Duodenal mucosa (tissue), 2 donors: Measurements from ENCODE around the gene RAPGEF1.

Experiments
- H3K27ac ChIP-seq: one replicate; pipeline ENCODE4 v1.7.0; 2013; ENCODE audit warnings: low read depth, low read length
- H3K27me3 ChIP-seq, 2 donors: one replicate each; pipeline ENCODE4 v1.7.0; 2013; ENCODE audit warnings: low read length in 2 of 2, control low read depth in 1 of 2; ENCODE audit not compliant: insufficient read depth in 2 of 2, control insufficient read depth in 1 of 2
- H3K36me3 ChIP-seq, 2 donors: one replicate each; pipeline ENCODE4 v1.7.0; 2013; ENCODE audit warnings: low read length in 2 of 2, control low read depth in 1 of 2; ENCODE audit not compliant: insufficient read depth in 2 of 2, control insufficient read depth in 1 of 2
- H3K4me1 ChIP-seq, 2 donors: one replicate each; pipeline ENCODE4 v1.7.0; 2013; ENCODE audit warnings: low read length in 2 of 2, control low read depth in 1 of 2; ENCODE audit not compliant: insufficient read depth in 2 of 2, control insufficient read depth in 1 of 2
- H3K4me3 ChIP-seq, 2 donors: one replicate each; pipeline ENCODE4 v1.7.0; 2013; ENCODE audit warnings: low read length in 2 of 2, low read depth in 1 of 2
- H3K9ac ChIP-seq, 2 donors: one replicate each; pipeline ENCODE4 v1.7.0; 2013; ENCODE audit warnings: low read length in 2 of 2, low read depth in 1 of 2
- H3K9me3 ChIP-seq, 2 donors: one replicate each; pipeline ENCODE4 v1.7.0; 2013; ENCODE audit warnings: low read length in 2 of 2, control low read depth in 1 of 2; ENCODE audit not compliant: control insufficient read depth in 1 of 2

Gene RAPGEF1

DNA sequence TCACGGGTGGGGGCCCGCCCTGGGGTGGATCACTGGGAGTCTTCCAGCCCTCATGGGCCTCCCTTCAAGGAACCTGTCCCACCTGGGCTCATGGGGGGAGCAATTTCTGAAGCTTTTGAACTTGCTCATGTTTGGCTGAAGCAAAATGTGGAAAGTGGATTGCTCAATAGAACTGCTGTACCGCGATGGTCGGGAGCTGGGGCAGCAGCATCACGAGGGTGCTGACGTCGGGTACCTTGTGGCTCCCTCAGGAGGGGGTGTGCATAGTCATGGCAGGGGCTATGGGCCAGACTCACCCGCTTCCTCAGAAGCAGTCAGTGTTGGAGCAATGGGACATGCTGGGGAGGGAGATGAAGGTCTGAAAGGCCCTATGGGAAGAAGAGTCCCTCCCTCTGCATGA is 136.7 kb downstream of the RAPGEF1 start:
- no peak overlapping the region for H3K27ac ChIP-seq
- no peaks in the 10 kb centered on the region for H3K27me3 ChIP-seq
- peaks cover 23 to 66% of the 10 kb centered on the region in 2 donors for H3K36me3 ChIP-seq
- no peak overlapping the region for H3K9ac ChIP-seq
- no peaks in the 10 kb centered on the region for H3K9me3 ChIP-seq
- H3K4me3 ChIP-seq: no peak overlapping the region
- H3K4me1 ChIP-seq: peaks cover 9 to 11% of the 10 kb centered on the region in 2 donors

DNA sequence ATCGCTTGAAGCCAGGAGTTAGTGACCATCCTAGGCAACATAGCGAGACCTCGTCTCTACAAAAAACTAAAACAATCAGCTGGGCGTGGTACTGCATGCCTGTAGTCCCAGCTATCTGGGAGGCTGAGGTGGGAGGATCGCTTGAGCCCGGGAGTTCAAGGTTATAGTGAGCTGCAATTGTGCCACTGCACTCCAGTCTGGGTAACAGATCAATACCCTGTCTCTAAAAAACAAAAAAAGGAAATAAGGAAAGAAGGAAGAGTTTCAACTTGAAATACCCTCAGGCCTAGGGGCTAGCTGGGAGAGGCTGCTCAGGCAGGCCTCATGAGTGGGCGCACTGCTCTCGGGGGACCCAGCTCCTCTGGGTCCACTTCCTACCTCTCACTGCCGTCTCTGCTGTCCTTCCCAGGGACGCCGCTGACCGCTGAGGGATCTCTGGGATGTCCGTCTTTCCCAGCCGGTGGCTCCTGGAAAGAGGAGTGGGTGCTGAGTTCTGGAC is 138.1 kb downstream of the RAPGEF1 start:
- Histone ChIP-seq H3K27me3 (no peaks in the 10 kb centered on the region), H3K27ac (no peak overlapping the region), H3K9me3 (no peaks in the 10 kb centered on the region), H3K36me3 (peaks cover 34 to 71% of the 10 kb centered on the region in 2 donors), H3K4me1 (peaks cover 4 to 7% of the 10 kb centered on the region in 2 donors), H3K9ac (no peak overlapping the region), H3K4me3 (no peak overlapping the region)

DNA sequence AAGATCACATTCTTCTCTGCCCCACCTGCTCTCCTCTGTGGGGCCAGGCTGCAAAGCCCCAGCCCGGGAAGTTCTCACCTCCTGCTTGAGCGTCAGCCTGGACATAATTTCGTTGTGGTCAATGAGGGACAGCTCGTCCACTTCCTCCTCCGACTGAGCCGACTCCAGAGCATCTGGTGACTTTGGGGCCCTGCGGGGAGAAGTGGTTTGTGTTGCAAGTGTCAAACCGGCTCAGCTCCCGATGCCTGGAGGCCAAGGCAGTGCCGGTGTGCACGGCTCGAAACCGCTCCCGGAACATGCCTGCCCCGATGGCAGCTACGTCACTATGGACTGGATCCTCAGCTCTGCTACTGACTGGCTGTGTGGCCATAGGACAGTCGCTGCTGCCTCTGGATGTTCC is 141.8 kb downstream of the RAPGEF1 start:
- H3K4me1 ChIP-seq: no peaks in the 10 kb centered on the region
- H3K27me3 ChIP-seq: no peaks in the 10 kb centered on the region
- no peak overlapping the region for H3K9ac ChIP-seq
- peaks cover 43 to 84% of the 10 kb centered on the region in 2 donors for H3K36me3 ChIP-seq
- H3K9me3 ChIP-seq: no peaks in the 10 kb centered on the region
- H3K4me3 ChIP-seq: no peak overlapping the region
- no peak overlapping the region for H3K27ac ChIP-seq

DNA sequence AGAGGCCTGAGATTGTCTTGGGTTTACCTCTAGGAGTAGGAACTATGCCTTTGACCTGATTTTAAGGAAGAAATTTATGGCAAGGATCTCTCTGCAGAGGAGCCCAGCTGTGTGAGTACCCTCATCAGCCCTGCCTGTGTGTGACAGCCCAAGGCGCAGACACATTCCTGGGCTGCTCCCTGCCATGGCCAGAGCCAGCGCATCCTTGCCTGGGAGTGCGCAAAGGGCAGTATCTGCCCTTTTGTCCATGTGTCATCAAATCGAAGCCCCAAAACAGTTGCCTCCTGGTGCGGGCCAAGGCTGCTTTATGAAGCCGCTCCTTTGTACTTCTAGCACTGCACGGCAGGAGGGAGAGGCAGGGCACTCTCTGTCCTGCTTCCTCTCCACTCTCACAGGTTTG is 142.6 kb downstream of the RAPGEF1 start:
- Histone ChIP-seq H3K4me3 (no peak overlapping the region), H3K36me3 (peaks cover 40 to 80% of the 10 kb centered on the region in 2 donors), H3K9ac (no peak overlapping the region), H3K27me3 (no peaks in the 10 kb centered on the region), H3K27ac (no peak overlapping the region), H3K9me3 (no peaks in the 10 kb centered on the region), H3K4me1 (no peaks in the 10 kb centered on the region)

DNA sequence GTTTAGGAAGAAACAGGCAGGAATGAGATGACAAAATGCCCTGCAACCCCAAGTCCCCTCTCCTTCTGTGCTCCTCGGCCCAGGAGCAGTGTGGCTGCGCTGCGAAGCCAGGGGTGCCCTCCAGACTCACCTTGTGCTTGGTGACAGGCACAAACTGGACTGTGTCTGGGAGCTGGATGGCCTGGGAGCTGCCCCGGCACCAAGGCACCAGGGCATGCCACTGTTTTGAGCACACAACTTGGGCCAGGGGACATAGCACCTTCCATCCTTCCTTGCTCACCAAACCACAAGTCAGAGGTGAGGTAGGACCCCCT is 143.5 kb downstream of the RAPGEF1 start:
- Histone ChIP-seq H3K36me3 (peaks cover 45 to 82% of the 10 kb centered on the region in 2 donors), H3K9ac (no peak overlapping the region), H3K4me3 (no peak overlapping the region), H3K27ac (no peak overlapping the region), H3K9me3 (no peaks in the 10 kb centered on the region), H3K27me3 (no peaks in the 10 kb centered on the region), H3K4me1 (no peaks in the 10 kb centered on the region)

DNA sequence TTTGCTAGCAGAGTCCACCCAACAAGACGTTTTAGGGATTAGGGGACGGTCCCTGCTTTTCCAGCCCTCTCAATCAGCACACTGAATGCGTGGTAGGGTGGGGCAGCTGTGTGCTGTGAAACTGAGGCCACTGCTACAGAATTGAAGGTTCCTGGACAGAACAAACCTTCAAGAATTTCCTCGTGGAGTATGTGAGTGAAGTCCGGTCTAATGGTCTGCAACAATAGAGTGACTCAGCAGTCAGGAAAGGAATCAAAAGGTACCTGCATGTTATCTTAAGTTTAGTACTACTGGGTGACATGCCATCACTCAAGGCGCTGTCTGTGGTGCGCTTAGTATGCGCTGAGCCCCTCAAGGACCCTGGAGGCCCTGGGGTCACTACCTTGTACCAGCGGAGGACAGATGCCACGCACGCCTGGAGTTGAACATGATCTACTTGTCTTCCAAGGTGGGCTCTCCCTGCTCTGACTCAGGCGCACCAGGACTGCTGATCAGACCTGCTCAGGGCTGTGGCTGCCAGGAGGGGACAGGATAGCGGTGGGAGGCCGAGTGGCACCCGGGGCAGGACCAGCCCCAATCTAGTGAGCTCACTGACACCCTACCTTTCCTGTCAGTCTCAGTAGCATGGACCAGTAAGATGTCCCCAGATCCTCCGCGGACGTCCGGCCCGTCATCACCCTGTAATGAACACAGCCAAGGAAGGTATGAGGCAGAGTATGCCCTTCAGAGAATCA is 144.0 kb downstream of the RAPGEF1 start:
- Histone ChIP-seq H3K27me3 (no peaks in the 10 kb centered on the region), H3K4me3 (no peak overlapping the region), H3K27ac (no peak overlapping the region), H3K4me1 (peaks cover 0 to 5% of the 10 kb centered on the region in 2 donors), H3K36me3 (peaks cover 45 to 81% of the 10 kb centered on the region in 2 donors), H3K9ac (no peak overlapping the region), H3K9me3 (no peaks in the 10 kb centered on the region)

DNA sequence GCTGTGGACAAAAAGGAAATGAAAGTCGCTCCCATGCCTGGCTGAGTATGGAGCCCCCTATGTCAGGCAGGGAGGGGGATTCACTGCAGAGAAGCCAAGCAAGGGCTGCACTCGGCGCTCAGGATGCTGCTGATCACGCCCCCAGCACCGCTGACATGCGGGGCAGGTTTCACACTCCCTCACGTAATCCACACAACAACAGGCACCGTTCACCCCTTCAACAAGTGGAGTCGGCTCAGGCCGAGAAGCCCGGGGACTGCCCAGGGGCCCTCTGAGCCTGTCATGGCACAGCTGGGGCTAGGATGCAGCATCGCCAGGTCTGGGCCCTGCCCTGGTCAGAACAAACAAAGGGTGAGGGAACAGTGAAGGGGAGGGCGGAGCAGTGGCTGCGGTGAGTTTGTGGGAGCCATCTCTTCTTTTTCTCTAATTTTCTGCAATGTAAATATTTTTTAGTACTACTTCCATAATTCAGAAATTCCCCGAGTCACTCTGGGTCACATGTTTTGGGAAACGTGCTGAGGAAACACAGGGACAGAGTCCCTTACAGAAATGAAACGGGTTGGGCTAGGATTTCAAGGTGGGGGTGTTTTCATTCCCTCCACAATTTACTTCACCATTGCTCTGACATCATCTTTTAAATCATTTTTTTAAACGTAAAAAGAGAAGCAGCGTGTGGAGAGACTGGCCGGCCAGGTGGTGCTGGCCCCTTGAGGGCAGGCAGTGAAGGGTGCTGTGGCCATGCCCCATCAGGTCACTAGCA is 144.8 kb downstream of the RAPGEF1 start:
- H3K9ac ChIP-seq: no peak overlapping the region
- peaks cover 0 to 5% of the 10 kb centered on the region in 2 donors for H3K4me1 ChIP-seq
- H3K27me3 ChIP-seq: no peaks in the 10 kb centered on the region
- H3K36me3 ChIP-seq: peaks cover 43 to 76% of the 10 kb centered on the region in 2 donors
- no peaks in the 10 kb centered on the region for H3K9me3 ChIP-seq
- no peak overlapping the region for H3K27ac ChIP-seq
- H3K4me3 ChIP-seq: no peak overlapping the region

DNA sequence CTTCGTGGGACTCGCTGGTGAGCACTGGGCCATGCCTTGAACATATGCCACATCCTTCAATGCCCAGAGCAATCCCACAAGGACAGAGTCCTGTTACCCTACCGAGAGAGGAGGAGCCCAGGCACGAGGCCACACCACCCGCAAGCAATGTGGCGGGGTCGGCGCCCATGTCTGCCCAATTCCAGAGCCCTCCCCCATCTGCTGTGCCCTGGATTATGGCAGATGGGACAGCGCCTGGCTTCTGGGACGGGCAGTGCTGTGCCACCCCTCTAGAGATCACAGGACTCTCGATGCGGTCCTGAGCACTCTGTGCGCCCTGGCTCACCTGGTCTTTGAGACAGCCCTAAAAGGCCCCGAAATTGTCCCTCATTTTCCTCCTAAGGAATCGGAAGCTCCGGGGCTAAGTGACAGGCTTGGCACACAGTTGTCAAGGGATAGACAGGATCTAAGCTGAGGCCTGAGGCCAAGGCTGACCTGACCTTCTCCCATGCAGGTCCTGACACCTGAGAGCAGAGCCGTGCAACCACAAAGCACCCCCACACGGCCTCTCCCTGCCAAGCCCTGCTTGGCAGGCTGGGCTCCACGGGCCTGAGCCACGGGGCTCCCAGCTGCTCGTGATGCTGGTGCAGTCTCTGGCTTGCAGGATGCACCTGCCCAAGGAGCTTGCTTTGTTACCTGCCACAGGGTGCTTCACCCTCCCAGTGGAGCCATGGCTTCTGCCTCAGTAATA is 145.8 kb downstream of the RAPGEF1 start:
- H3K36me3 ChIP-seq: peaks cover 51 to 79% of the 10 kb centered on the region in 2 donors
- no peak overlapping the region for H3K9ac ChIP-seq
- no peak overlapping the region for H3K27ac ChIP-seq
- H3K9me3 ChIP-seq: no peaks in the 10 kb centered on the region
- H3K27me3 ChIP-seq: no peaks in the 10 kb centered on the region
- H3K4me3 ChIP-seq: no peak overlapping the region
- peaks cover 0 to 5% of the 10 kb centered on the region in 2 donors for H3K4me1 ChIP-seq

DNA sequence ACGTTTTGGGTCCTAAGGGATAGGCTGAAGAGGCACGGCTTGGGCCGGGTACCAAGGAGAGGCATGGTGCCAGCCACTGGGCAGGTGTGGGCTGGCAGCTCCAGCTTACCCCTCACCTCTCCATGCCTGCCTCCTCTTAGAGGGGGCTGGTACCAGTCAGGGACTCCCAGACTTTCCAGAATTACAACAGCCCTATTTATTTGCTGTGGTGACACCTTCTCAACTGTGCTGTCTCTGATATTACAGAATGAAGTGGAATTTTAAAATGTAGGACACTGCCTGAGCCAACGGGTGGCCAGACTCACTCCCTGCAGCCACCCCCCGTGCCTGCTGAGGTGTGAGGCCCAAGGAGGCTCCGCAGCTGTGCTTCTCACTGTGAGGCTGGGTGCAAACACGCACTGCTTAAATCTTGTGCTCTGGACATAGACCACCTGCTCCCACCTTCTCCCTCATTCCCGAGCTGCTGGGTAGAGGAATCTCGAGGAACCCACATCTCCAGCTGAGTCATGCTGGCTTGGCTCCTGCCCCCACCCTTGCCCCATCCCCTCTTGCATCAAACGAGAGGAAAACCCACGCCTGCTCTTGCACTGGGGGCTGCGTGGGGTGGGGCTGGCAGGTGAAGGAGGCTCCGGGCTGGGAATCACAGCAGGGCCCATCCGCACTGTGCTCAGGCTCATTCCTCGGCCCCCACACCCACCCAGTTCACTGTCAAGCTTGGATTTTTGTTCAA is 146.6 kb downstream of the RAPGEF1 start:
- no peak overlapping the region for H3K9ac ChIP-seq
- H3K27me3 ChIP-seq: no peaks in the 10 kb centered on the region
- no peak overlapping the region for H3K27ac ChIP-seq
- peaks cover 0 to 5% of the 10 kb centered on the region in 2 donors for H3K4me1 ChIP-seq
- H3K4me3 ChIP-seq: no peak overlapping the region
- peaks cover 56 to 84% of the 10 kb centered on the region in 2 donors for H3K36me3 ChIP-seq
- H3K9me3 ChIP-seq: no peaks in the 10 kb centered on the region
